Activated T-cell treated with anti-CD3 and anti-CD28 coated beads for 24 hours (primary cell): ENCODE data around the gene FDX1.

Experiments
- DNase-seq: peaks from one replicate; pipeline ENCODE4 v3.0.0-alpha.2; 2020; ENCODE audit warnings: low read depth

Gene FDX1

DNA sequence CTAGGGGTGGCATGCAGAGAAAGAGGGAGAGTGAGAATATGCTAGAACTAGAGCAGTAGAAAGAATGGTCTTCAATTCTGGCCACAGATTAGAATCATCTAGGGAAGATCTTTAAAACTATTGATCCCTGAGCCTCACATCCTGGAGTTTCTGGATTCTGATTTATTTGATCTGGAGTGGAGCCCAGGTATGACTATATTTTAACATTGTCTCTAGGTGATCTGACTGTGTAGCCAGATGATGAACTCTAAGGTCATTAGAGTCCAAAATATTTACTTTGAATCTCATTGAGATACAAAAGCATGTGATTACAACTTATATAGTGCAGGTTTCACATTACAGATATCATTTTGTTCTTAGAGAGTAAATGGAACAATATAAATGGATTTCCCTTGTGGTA is 79.7 kb downstream of the FDX1 start:
- DNase-seq = no peak

DNA sequence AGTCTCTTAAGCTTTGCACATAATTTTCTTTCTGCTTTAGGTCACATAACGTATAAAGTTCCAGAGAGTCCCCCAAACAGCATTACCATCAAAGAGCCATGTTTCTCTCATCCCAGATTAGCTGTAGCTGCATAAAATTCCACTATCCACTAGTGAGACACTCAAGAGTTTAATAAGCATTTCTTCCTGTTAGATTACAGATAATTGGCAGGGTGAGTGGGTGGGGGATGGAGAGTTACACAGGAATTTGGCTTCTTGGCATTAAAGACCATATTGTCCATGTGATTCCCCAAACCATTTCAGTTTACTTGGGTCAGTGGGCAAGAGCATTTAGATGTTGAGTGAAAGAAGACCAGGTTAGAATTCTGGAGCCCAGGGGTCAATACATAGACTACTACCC is 82.3 kb downstream of the FDX1 start:
- DNase-seq = no peak

DNA sequence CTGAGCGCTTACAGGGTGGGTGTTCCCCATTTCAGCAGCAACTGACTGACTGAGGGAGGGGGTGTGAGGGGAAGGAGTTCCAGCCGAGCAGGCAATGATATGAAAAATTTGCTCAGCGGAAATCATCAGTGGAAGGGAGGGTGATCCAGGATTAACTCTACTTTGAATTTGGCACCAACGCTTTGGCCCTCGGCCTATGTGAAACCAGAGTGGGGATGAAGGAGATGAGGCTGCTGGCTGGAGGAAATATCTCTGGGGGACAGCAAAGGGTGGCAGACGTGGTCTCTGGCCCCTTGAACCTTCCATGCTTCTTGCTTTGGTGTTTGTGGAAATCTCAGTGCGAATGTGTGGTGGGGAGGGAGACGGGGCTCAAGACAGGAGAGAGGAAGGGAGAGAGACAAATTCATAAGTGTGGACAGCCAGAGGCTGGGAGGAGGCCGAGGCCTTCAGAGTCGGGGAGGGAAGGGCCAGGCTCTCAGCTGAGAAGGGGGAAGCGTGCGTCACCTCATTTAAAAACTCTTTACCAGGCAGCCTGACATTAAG is 83.6 kb downstream of the FDX1 start:
- no peak for DNase-seq

DNA sequence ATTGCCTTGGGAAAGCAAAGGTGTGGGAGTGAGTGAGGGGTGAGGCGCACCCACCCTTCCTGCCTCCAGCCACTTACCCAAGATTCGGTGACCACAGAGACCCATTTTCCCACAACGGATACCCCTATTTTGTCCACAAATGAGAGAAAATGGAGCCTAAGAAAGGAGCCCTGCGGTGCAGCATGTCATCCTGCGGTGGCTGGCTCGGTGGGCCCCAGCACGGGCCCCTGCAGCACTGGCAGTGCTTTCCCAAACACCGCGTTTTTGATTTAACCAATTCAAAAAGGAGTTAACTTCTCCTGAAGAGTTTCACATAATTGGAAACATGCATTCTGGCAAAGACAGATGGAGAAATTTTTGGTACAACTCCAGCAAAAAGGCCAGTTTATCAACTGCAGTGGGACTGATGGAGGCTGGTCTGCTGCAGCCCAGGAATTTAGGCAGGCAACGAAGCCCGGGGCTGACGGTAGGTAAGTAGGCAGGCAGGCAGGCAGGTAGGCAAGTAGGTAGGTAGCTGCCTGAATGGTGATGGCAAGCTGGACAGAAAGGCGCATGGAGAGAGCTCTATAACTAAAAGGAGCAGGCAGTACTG is 84.2 kb downstream of the FDX1 start:
- DNase-seq = no peak
